A549 (cell line): ENCODE data around the gene PTGER1.

ENCODE experiments used
- CEBPB ChIP-seq, 2 experiments: fragments of >200 bp in 1 of 2; sonication (Bioruptor Twin) in 1 of 2; formaldehyde crosslinking in 1 of 2; IDR thresholded peaks; 2 replicates each; pipeline ENCODE4 v1.6.1; 2012 to 2016
- CTCF ChIP-seq: fragments of >200 bp; sonication (Bioruptor Twin); formaldehyde crosslinking; IDR thresholded peaks from 3 replicates; pipeline ENCODE4 v1.5.1; 2016
- E2F6 ChIP-seq: IDR thresholded peaks from 2 replicates; pipeline ENCODE4 v1.6.1; 2012; ENCODE audit warnings: low read depth, borderline replicate concordance
- EP300 ChIP-seq, 2 experiments: fragments of >200 bp; sonication (Bioruptor Twin); formaldehyde crosslinking; IDR thresholded peaks; 2 replicates in 1 of 2; 3 replicates in 1 of 2; pipeline ENCODE4 v1.6.1; 2016 to 2017
- HDAC2 ChIP-seq: fragments of 200-600 bp; sonication (generic); IDR thresholded peaks from 2 replicates; pipeline ENCODE4 v1.6.1; 2016
- HOXA7 ChIP-seq: fragments of 250-450 bp; sonication (Bioruptor Pico); IDR thresholded peaks from 2 replicates; pipeline ENCODE4 v1.5.0; 2020; ENCODE audit warnings: mild to moderate bottlenecking, moderate library complexity
- MAZ ChIP-seq: fragments of 150-350 bp; IDR thresholded peaks from 2 replicates; pipeline ENCODE4 v1.6.1; 2014; ENCODE audit warnings: antibody characterized with exemption, low read depth, low read length, borderline replicate concordance
- PBX3 ChIP-seq: IDR thresholded peaks from 2 replicates; pipeline ENCODE4 v1.6.1; 2012
- POLR2A ChIP-seq: IDR thresholded peaks from 2 replicates; pipeline ENCODE4 v1.6.1; 2012; ENCODE audit warnings: mild to moderate bottlenecking, low read length
- POLR2AphosphoS2 ChIP-seq: conservative IDR thresholded peaks from 2 replicates; pipeline ENCODE4 v1.6.1; 2012; ENCODE audit warnings: low read length, improper control_type of control experiment, inconsistent platforms
- RAD21 ChIP-seq, 2 experiments: fragments of >200 bp in 1 of 2; sonication (Bioruptor Twin) in 1 of 2; formaldehyde crosslinking in 1 of 2; IDR thresholded peaks in 1 of 2; conservative IDR thresholded peaks in 1 of 2; 2 replicates in 1 of 2; 3 replicates in 1 of 2; pipeline ENCODE4 v1.6.1; 2012 to 2018; ENCODE audit warnings: inconsistent platforms in 1 of 2
- REST ChIP-seq: fragments of 200-600 bp; sonication (generic); IDR thresholded peaks from 2 replicates; pipeline ENCODE4 v1.6.1; 2016; ENCODE audit warnings: antibody characterized with exemption, mild to moderate bottlenecking, moderate library complexity
- ZNF302 ChIP-seq: fragments of 250-450 bp; sonication (Bioruptor Pico); IDR thresholded peaks from 2 replicates; pipeline ENCODE4 v1.9.0; 2021; ENCODE audit warnings: inconsistent platforms, mild to moderate bottlenecking, moderate library complexity

- no peak for TF ChIP-seq MAZ
- TF ChIP-seq POLR2AphosphoS2: no peak
- TF ChIP-seq CTCF: no peak
- TF ChIP-seq EP300 (IDR thresholded peaks at IDR 0.05): no peak
- no peak for TF ChIP-seq E2F6
- TF ChIP-seq HDAC2: no peak
- no peak for TF ChIP-seq CEBPB (IDR thresholded peaks at IDR 0.05)
- no peak for TF ChIP-seq PBX3
- no peak for TF ChIP-seq POLR2A
- TF ChIP-seq REST: no peak
- no peak for TF ChIP-seq RAD21 (conservative IDR thresholded peaks at IDR 0.05 in 1 of 2, IDR thresholded peaks at IDR 0.05 in 1 of 2)
- no peak for TF ChIP-seq ZNF302 (CRISPR knock-in tag)
- no peak for TF ChIP-seq HOXA7 (CRISPR knock-in tag)
Observed at GRCh38 chr19:14441041-14441938, 33.9 kb downstream of the PTGER1 start.
